T-helper 17 cell (primary cell): ENCODE results near the gene ADCK2. TPM values are rescaled to one million over a fixed set of nuclear protein-coding genes. Genes with fewer than 3 reads are reported as not detected.
A peak's percentile ranks its signal among the peaks of the same experiment; 100 is the strongest.
"Not testable (repeated sequence)": the region's sequence is repeated elsewhere in the genome, so short reads cannot be mapped to it uniquely, and the experiment has no call there.

Experiments
- ATAC-seq: fragments of 150-1000 bp; cut with Tn5 transposase; 2 replicates; pipeline ENCODE4 v1.10.0; 2021; ENCODE audit warnings: mild to moderate bottlenecking, moderate library complexity
- DNase-seq, 3 donors: peaks; one replicate each; pipeline versions ENCODE4 v3.0.0 to v3.0.0-alpha.2; 2020 to 2021
- H3K9me3 ChIP-seq: one replicate; pipeline ENCODE4 v1.7.0; 2013; ENCODE audit warnings: low read length, mild to moderate bottlenecking; ENCODE audit not compliant: control insufficient read depth, poor library complexity, severe bottlenecking
- H3K27ac Mint-ChIP-seq: one replicate; pipeline ENCODE4 v1.8.0; 2022; ENCODE audit warnings: mild to moderate bottlenecking, moderate library complexity, mixed read lengths
- H3K27me3 Mint-ChIP-seq: one replicate; pipeline ENCODE4 v1.8.0; 2022; ENCODE audit warnings: mixed read lengths
- H3K36me3 Mint-ChIP-seq: one replicate; pipeline ENCODE4 v1.8.0; 2022; ENCODE audit warnings: low read depth, mixed read lengths
- H3K4me1 Mint-ChIP-seq: one replicate; pipeline ENCODE4 v1.8.0; 2022; ENCODE audit warnings: mild to moderate bottlenecking, mixed read lengths
- H3K4me3 Mint-ChIP-seq: one replicate; pipeline ENCODE4 v1.8.0; 2022; ENCODE audit warnings: mild to moderate bottlenecking, moderate library complexity, mixed read lengths
- total RNA-seq, 4 donors: library from RNA in 2 of 4; stranded (reverse) in 2 of 4; gene quantifications; one replicate each; pipeline ENCODE4 v1.2.3 and lab custom pipeline; 2022 to 2026

ADCK2 gene
- total RNA-seq, 2 donors from 2014 or later: 12.7 to 17.9 TPM

DNA sequence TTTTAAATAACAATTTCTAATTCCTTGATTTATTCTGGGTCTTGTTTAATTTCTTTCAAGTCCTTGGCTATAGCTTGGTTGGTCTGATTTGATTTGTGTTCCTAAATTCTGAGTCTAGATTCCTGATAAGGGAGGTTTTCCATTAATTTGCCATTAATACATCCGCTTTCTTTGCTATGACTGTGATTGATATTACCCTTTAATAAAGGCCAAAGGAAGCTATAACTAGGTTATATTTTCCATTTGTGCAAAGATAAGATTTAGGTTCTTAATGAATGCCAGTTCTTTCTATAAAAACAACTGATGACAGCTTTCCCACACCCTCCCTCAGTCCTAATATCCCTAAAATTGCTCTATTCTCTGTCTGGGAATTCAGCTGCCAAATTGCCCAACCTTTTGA is 52.0 kb downstream of the ADCK2 start:
- Mint-ChIP-seq H3K36me3 (no peaks in the 10 kb centered on the region), H3K4me1 (peaks cover 9% of the 10 kb centered on the region), H3K4me3 (no peak overlapping the region), H3K27ac (peak overlapping the region; percentile 32), H3K27me3 (no peaks in the 10 kb centered on the region)
- ATAC-seq: no peak
- H3K9me3 ChIP-seq: no peaks in the 10 kb centered on the region
- DNase-seq: no peak

DNA sequence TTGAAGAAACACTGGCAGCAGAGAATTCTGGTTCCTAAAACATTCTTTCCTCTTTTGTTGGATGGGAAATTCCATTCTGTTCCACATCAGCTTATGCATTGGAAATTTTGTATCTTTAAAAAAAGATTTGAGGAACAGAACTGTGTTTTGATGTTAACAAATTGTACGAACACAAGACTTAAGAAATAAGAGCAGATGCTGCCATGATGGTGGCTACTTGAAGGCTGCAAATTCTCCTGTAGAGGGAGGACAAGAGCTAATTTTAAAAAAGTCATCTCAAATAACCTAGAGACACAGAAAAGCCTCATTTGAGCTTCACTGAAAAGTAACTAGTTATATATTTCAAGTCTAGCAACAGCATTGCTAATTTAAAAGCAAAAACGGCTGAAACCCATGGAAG is 53.5 kb downstream of the ADCK2 start:
- H3K27me3 Mint-ChIP-seq: no peaks in the 10 kb centered on the region
- H3K27ac Mint-ChIP-seq: no peak overlapping the region
- H3K9me3 ChIP-seq: no peaks in the 10 kb centered on the region
- no peak for DNase-seq
- peaks cover 7% of the 10 kb centered on the region for H3K4me1 Mint-ChIP-seq
- no peak overlapping the region for H3K4me3 Mint-ChIP-seq
- ATAC-seq: no peak
- no peaks in the 10 kb centered on the region for H3K36me3 Mint-ChIP-seq

DNA sequence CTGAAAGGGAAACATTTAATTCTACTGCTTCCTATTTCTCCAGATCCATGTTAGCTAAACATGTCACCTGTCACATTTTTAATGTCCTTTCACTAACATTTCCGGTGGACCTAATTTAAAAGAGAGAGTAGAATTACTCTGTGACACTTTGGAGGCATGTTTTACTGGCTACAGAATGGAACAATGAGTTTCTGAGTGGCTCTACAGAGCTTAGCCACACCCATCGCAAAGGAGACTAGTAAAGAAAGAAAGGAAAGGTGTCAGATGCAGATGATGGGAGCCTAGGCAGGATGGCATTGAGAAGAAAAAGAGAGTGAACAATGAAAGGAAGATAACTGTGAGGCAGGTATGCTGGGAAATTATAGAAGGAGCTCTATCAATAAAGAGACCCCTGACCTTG is 59.7 kb downstream of the ADCK2 start:
- Mint-ChIP-seq H3K4me1 (peaks cover 2% of the 10 kb centered on the region), H3K36me3 (peaks cover 2% of the 10 kb centered on the region), H3K27me3 (no peaks in the 10 kb centered on the region), H3K4me3 (no peak overlapping the region), H3K27ac (no peak overlapping the region)
- no peaks in the 10 kb centered on the region for H3K9me3 ChIP-seq
- no peak for ATAC-seq
- no peak for DNase-seq

DNA sequence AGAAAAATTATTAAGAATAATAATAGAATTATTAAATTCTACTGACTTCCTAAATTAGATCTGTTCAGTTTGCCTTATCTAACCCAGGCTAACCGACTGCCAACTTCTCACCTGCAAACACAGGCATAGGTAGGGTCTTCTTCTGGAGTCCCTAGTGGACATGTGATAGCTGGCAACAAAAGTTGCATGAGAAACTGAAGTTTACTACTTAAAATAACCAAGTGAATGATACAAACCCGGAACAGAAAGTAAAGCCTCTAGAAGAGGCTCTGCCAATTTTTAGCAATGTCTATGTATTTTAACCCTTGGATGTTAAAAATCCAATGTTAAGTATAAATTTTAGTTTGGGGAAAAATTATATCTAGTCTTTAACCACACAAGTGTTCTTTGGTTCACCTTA is 61.4 kb downstream of the ADCK2 start:
- DNase-seq: no peak
- no peak overlapping the region for H3K4me3 Mint-ChIP-seq
- peaks cover 2% of the 10 kb centered on the region for H3K4me1 Mint-ChIP-seq
- no peak overlapping the region for H3K27ac Mint-ChIP-seq
- H3K36me3 Mint-ChIP-seq: peaks cover 2% of the 10 kb centered on the region
- no peaks in the 10 kb centered on the region for H3K27me3 Mint-ChIP-seq
- no peak for ATAC-seq
- no peaks in the 10 kb centered on the region for H3K9me3 ChIP-seq

DNA sequence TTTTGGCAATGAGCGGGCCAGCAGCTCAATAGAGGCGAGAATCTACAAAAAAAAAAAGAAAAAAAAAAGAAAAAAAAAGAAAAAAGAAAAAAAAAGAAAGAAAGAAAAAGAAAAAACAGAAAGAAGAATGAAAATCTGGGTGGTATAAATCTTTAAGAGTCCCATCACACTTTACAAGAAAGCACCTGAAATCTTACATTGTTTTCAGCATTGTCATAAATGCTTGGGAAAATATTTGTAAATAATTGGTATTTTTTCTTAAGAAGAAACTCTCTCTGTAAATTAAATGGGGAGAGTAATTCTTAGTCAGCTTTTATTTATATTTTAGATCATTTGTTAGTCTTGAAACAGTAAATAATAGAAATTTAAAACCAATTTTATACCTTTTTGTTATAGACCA is 62.0 kb downstream of the ADCK2 start:
- ATAC-seq (no peak), DNase-seq (no peak)
- Mint-ChIP-seq H3K27ac (no peak overlapping the region), H3K27me3 (no peaks in the 10 kb centered on the region), H3K4me1 (peaks cover 2% of the 10 kb centered on the region), H3K36me3 (peaks cover 2% of the 10 kb centered on the region), H3K4me3 (no peak overlapping the region)
- no peaks in the 10 kb centered on the region for H3K9me3 ChIP-seq

DNA sequence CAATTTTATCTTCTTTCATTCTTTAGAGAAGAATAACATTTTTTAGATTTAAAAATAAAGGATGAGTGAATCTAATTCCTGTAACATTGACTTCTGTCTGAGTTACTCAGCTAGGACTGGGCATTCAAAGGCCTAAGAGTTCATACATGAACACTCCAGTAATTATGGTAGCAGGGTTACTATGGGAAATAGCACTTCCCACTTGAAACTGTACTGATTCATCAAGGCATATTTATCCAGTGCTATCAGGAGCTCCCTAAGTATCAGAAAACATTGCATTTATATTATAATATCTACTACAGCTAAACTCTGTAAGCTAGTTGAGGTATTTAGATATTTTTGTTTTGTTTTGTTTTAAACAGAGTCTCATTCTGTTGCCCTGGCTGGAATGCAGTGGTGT is 65.5 kb downstream of the ADCK2 start:
- DNase-seq (no peak), ATAC-seq (no peak)
- H3K36me3 Mint-ChIP-seq: peaks cover 2% of the 10 kb centered on the region
- no peak overlapping the region for H3K4me3 Mint-ChIP-seq
- no peak overlapping the region for H3K27ac Mint-ChIP-seq
- H3K4me1 Mint-ChIP-seq: peaks cover 3% of the 10 kb centered on the region
- H3K9me3 ChIP-seq: no peaks in the 10 kb centered on the region
- H3K27me3 Mint-ChIP-seq: no peaks in the 10 kb centered on the region

DNA sequence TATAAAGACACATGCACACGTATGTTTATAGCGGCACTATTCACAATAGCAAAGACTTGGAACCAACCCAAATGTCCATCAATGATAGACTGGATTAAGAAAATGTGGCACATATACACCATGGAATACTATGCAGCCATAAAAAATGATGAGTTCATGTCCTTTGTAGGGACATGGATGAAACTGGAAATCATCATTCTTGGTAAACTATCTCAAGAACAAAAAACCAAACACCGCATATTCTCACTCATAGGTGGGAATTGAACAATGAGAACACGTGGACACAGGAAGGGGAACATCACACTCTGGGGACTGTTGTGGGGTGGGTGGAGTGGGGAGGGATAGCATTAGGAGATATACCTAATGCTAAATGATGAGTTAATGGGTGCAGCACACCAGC is 70.5 kb downstream of the ADCK2 start:
- not testable (repeated sequence) for H3K4me1 Mint-ChIP-seq, H3K27ac Mint-ChIP-seq, ATAC-seq, H3K27me3 Mint-ChIP-seq, H3K36me3 Mint-ChIP-seq, DNase-seq, H3K4me3 Mint-ChIP-seq, H3K9me3 ChIP-seq

DNA sequence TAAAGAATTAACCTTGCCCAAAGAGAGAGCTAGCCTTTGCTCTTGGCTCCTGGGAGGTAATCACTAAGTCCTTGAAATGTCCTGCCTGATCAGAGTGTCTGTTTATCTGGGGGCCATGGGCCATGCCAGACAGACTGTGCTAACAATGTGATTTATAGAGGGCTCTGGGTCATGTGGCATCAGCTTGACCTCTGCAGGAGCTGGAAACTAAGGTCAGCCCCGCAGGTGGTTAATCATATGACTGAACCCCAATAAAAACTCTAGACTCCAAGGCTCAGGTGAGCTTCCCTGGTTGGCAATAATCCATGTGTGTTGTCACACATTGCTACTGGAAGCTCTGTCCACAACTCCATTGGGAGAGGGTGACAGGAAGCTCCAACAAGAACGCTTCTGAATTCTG is 71.3 kb downstream of the ADCK2 start:
- DNase-seq: no peak
- no peak overlapping the region for H3K4me3 Mint-ChIP-seq
- ATAC-seq: no peak
- H3K36me3 Mint-ChIP-seq: peaks cover 2% of the 10 kb centered on the region
- peaks cover 4% of the 10 kb centered on the region for H3K4me1 Mint-ChIP-seq
- H3K9me3 ChIP-seq: no peaks in the 10 kb centered on the region
- no peaks in the 10 kb centered on the region for H3K27me3 Mint-ChIP-seq
- no peak overlapping the region for H3K27ac Mint-ChIP-seq

Other genes starting within 250 kb of the ADCK2 start
- gene MKRN1, start 193.4 kb upstream of the ADCK2 start, total RNA-seq: 100 to 1,000 TPM; 106 to 128 TPM
- gene DENND2A, start 32.1 kb upstream of the ADCK2 start, total RNA-seq: not detected
- 100 to 1,000 TPM in 1 of 2 donors, 10 to 100 TPM in 1; 92.5 to 109 TPM for gene NDUFB2, start 23.8 kb downstream of the ADCK2 start, total RNA-seq